ENCODE data around the gene PC. TPM values are rescaled to one million over a fixed set of nuclear protein-coding genes. Genes with fewer than 3 reads are reported as not detected.

The PC gene
- total and polyA plus RNA-seq, 2 donors (not counting 3 experiments of a cell fraction or from before 2014, with no cell fraction given), result 5.5 to 17.5 TPM

- TF ChIP-seq GATA2 (IDR thresholded peaks at IDR 0.05; ENCODE audit: insufficient read depth, insufficient read length, low read depth, low read length), result no peak
- no peak for TF ChIP-seq POLR2AphosphoS5 (IDR thresholded peaks at IDR 0.05; ENCODE audit: insufficient read depth, low read depth, low read length)
- no peak for TF ChIP-seq CTCF (IDR thresholded peaks at IDR 0.05; ENCODE audit: extremely low read depth in 1 of 2, insufficient read depth in 1 of 2, low read depth in 1 of 2, low read length in 2 of 2)
- no peak for TF ChIP-seq MYC (IDR thresholded peaks at IDR 0.05; ENCODE audit: low read depth, low read length)
- no peak for TF ChIP-seq POLR2A (IDR thresholded peaks at IDR 0.05; ENCODE audit: low read depth, low read length)
- TF ChIP-seq FOS (IDR thresholded peaks at IDR 0.05; ENCODE audit: borderline replicate concordance, insufficient read depth, low read length), result no peak
- no peak for TF ChIP-seq MAX (IDR thresholded peaks at IDR 0.05; ENCODE audit: insufficient read depth, insufficient read length)
- no peak for TF ChIP-seq EZH2 (IDR thresholded peaks at IDR 0.05; ENCODE audit: borderline replicate concordance, low read depth, low read length, severe bottlenecking)
- TF ChIP-seq JUN (IDR thresholded peaks at IDR 0.05; ENCODE audit: borderline replicate concordance, insufficient read depth, insufficient read length, low read depth), result no peak
- H3K4me3 ChIP-seq (replicated peaks in 1 of 3; ENCODE audit: insufficient read depth in 1 of 3, low read depth in 1 of 3, low read length in 3 of 3), result no peak overlapping the region
- no peaks in the 10 kb centered on the region for H3K79me2 ChIP-seq (ENCODE audit: control insufficient read depth, insufficient read depth, low read length)
- no peak for FAIRE-seq
- CTCF ChIA-PET, result interaction anchor here (0.9 to 1.2 kb wide), 2 partner anchors 54 to 89 kb away, joined by 4 to 7 read pairs; no protein-coding TSS in a partner anchor
- peaks cover 1% of the 10 kb centered on the region for H3K4me1 ChIP-seq (ENCODE audit: control insufficient read depth, extremely low read depth, insufficient read depth, low read length)
- no peaks in the 10 kb centered on the region for H3K36me3 ChIP-seq (ENCODE audit: control insufficient read depth in 2 of 2, extremely low read depth in 1 of 2, insufficient read depth in 2 of 2, low read length in 2 of 2)
- H3K27me3 ChIP-seq (ENCODE audit: control insufficient read depth in 2 of 2, insufficient read depth in 2 of 2, low read length in 2 of 2), result no peaks in the 10 kb centered on the region
- H3K9me1 ChIP-seq (replicated peaks; ENCODE audit: control insufficient read depth, extremely low read depth, insufficient read depth, low read length), result no peaks in the 10 kb centered on the region
- DNase-seq (ENCODE audit: low read depth, low spot score), result no peak
- dilution Hi-C loops (cut with MboI; ENCODE audit: extremely low pct_ligation_motif_present, low sequenced_read_pairs), result no loop called here
- H4K20me1 ChIP-seq (replicated peaks; ENCODE audit: control insufficient read depth, extremely low read depth, insufficient read depth, low read length), result no peaks in the 10 kb centered on the region
- intact Hi-C loops (cut with micrococcal nuclease), result no loop called here
- no TSS peak for BruUV-seq (replicated peaks)
- no peak overlapping the region for H3K9ac ChIP-seq (replicated peaks; ENCODE audit: extremely low read depth, insufficient read depth, low read length)
- POLR2A ChIA-PET, result no interaction called here
- no peaks in the 10 kb centered on the region for H3K9me3 ChIP-seq (replicated peaks; ENCODE audit: control insufficient read depth, insufficient read depth, low read length)
- H3K4me2 ChIP-seq (ENCODE audit: insufficient read depth, low read length), result no peak overlapping the region
- H3K27ac ChIP-seq (ENCODE audit: insufficient read depth, low read depth, low read length), result no peak overlapping the region
- H2AFZ ChIP-seq (ENCODE audit: low read depth, low read length), result no peak overlapping the region
These were observed 71.4 kb downstream of the PC start for GRCh38 chr11:66886671-66887221.

Measured in endothelial cell of umbilical vein (primary cell).